Measurements from ENCODE around the gene GDPD5.

Gene GDPD5

DNA sequence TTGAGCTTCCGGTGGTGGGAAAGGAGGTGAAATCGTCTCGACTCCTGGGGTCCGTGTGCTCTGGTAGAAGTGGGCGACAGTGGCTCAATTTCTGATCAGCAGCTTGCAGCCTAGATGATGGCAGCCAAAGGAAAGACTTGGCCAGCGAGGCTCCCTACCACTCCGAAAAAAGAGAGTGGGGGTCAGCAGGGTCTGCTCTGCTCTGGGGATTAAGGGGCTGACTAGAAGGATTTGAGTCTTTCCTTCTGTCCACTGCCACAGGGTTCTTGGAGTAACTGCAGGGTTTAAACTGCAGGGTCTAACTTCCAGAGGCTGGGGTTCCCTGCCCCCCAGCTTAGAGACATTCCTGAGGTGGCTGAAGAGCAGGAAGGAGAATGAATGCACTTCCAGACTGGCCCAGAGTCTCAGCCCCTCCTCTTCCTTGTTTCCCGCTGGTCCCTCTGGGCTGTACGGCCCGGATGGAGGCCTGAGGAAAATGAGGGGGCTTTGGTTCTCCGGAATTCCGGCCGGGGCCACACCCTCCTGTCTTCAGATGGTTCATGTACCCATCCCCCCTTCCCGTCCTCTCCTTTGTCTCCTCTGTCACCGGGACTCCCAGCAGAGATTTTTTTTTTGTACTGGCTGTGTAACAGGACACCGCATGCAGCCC lies 37.2 kb upstream of the GDPD5 start:
- TF ChIP-seq ZFX (IDR thresholded peaks at IDR 0.05) = no peak
- TF ChIP-seq, protein P1, sequence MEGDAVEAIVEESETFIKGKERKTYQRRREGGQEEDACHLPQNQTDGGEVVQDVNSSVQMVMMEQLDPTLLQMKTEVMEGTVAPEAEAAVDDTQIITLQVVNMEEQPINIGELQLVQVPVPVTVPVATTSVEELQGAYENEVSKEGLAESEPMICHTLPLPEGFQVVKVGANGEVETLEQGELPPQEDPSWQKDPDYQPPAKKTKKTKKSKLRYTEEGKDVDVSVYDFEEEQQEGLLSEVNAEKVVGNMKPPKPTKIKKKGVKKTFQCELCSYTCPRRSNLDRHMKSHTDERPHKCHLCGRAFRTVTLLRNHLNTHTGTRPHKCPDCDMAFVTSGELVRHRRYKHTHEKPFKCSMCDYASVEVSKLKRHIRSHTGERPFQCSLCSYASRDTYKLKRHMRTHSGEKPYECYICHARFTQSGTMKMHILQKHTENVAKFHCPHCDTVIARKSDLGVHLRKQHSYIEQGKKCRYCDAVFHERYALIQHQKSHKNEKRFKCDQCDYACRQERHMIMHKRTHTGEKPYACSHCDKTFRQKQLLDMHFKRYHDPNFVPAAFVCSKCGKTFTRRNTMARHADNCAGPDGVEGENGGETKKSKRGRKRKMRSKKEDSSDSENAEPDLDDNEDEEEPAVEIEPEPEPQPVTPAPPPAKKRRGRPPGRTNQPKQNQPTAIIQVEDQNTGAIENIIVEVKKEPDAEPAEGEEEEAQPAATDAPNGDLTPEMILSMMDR (conservative IDR thresholded peaks at IDR 0.05) = no peak
- H3K27ac ChIP-seq = peak overlapping the region; percentile 55

DNA sequence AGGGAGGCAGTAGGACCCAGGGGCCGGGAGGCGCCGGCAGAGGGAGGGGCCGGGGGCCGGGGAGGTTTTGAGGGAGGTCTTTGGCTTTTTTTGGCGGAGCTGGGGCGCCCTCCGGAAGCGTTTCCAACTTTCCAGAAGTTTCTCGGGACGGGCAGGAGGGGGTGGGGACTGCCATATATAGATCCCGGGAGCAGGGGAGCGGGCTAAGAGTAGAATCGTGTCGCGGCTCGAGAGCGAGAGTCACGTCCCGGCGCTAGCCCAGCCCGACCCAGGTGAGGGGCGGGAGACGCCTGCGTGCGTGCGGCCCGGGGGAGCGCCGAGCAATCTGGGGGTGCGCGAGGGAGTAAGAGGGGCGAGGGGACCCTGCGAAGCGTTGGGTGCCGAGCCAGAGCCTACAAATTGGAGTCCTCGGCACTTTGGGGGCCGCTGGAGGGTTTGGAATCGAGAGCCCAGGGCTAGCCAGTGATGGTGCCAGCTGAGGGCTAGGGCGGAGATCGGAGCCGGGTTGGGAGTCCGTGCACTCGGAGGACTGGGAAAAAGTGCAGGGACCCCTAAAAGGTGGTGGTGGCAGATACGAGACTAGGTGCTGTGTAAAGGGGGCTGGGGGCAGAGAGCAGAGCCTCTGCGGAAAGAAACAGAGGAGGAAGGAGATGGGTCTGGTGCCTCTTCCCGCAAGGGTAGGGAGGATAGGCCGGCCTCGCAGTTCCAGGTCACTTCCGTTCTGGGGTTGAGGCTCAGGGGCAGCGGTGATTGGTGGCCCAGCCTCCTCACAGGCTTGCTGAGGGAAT lies 36.5 kb upstream of the GDPD5 start, which contains the start of gene SERPINH1:
SERPINH1 (plus strand) TSS at position 206 of the 788 bp plus-strand sequence. CDS start 4,097 bp downstream, outside the sequence.
- peak within 1 kb of the TSS; percentile 55 for H3K27ac ChIP-seq
- no peak for TF ChIP-seq ZFX (IDR thresholded peaks at IDR 0.05)
- TF ChIP-seq, protein P1 (conservative IDR thresholded peaks at IDR 0.05) = no peak

DNA sequence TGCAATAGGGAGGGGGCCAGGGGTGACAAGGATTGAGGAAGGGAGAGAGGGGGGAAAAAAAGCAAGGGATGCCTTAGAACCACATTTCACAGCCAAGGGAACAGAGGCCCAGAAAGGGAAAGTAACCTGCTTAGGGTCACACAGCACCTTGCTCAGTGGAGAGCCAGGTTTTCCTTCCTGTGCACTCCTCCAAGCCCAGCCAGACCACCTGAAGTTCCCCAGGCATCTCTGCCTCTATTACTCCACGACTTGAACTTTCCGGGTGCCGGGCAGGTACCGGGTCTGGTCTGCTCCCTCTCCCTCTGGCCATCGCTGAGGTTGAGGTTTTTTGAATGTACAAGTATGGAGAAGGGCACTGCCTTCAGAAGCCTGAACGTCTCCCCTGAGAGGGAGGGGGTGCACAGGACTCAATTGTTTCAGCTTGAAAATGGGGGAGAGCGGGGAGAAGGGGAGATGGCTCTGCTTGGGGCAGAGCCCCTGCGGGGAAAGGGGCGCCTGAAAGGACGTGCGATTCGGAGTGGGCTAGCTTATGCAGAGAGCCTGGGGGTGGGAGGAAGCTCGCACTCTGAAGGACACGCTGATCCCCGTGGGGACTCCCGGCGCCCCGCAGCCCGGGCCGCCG lies 35.8 kb upstream of the GDPD5 start:
- TF ChIP-seq, protein P1 (conservative IDR thresholded peaks at IDR 0.05) = no peak
- TF ChIP-seq ZFX (IDR thresholded peaks at IDR 0.05) = no peak
- H3K27ac ChIP-seq = peak overlapping the region; percentile 55; the same call in 1 of the 2 replicates

DNA sequence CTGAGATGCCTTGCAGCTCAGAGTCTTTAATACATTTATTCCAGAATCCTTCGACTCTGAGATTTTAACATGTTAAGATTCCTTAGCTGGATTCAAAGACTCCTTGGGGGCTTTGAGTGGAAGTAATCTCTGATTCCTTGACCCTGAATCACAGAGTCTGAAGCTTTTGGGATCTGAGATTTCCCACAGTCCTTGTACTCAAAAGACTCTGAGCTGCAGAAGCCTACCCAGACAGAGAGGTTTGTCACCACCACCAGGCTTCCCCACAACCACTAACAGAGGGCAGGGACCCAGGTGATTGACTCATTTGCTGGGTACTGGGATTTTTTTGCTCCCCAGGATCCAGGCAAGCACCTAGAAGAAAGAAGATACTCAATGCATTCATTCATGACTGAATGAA lies 34.9 kb upstream of the GDPD5 start:
- TF ChIP-seq, protein P1 (conservative IDR thresholded peaks at IDR 0.05) = no peak
- TF ChIP-seq ZFX (IDR thresholded peaks at IDR 0.05) = no peak
- no peak overlapping the region for H3K27ac ChIP-seq

DNA sequence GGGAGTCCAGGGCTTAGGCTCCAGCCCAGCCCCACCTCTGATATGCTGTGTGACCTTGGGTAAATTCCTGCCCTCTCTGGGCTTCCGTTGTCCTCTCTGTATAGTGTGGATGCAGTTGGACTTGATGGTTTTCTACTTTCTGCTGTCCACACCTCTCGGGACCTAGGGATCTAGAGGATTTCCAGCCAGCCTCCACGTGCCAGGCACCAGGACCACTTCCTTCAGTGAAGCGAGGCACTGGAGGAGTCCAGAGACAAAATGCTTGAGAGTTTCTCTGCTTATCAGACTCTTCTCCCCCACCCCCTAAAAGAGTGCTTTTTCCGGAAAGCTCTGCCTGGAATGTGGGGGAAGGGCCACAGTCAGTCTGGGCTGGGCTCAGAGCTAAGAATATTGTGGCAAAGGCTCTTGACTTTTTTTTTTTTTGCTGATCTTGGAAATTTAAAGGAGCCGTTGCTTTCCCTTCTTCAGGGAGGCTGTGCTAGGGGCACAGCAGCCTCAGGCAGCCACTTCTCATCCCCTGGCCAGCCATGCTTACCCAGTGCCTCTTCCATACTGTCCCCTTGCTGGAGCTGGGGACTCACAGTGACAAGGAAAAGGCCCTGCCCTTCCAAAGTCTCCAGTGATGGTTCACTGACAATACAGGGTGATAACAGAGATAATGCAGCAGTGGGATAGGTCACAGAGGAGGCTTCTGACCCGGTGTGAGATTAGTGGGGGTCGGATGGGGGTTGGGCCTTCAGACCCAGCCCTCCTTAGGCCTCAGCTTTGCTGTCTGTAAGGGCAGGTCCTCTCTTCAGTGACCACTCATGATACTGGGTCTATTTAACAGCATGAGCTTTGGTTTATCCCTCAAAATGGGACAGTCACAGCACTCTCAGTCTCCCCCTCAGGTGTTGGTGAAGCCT lies 33.5 kb upstream of the GDPD5 start:
- TF ChIP-seq ZFX (IDR thresholded peaks at IDR 0.05) = no peak
- TF ChIP-seq, protein P1 (conservative IDR thresholded peaks at IDR 0.05) = no peak
- H3K27ac ChIP-seq = no peak overlapping the region

DNA sequence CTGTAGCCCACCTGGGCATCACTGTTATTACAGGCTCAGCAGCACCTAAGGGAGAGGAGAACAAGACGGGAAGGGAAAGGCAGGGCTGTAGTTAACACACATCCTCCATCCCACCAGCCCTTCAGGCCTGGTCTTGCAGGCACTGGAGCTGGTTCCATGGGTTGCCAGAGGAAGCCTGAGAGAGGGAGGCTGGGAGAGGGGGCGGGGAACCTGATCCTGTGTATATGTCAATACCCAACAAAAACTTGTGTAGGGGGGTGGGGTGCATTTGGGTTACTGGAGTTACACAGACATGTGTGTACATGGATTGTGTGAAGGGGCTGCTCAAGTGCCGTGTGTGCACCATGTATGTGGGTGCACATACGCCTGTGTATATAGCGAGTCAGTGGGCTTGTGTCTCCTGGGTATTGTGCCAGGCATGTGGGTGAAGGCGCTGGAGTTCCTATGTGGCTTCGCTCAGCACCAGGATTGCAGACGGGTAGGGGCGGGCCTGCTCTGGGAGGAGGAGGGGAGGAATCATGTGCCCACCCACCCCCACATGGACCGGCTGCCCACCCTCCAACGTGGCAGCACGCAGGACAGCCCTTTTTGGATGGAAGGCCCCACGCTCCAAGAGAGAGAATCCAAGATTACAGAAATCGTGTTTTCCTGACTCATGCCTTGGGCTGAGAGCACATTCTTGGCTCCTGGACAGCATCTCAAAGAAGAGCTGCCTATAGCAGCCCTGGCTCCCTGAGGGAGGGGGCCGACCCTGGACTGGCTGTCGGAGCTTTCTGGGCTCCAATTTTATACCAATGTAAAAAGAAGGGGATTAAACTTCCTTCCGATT lies 32.1 kb upstream of the GDPD5 start:
- no peak overlapping the region for H3K27ac ChIP-seq
- TF ChIP-seq ZFX (IDR thresholded peaks at IDR 0.05) = no peak
- TF ChIP-seq, protein P1 (conservative IDR thresholded peaks at IDR 0.05) = no peak

All from C4-2B (cell line).